ENCODE results near the gene ANKRD40CL. TPM values are rescaled to one million over a fixed set of nuclear protein-coding genes. Genes with fewer than 3 reads are reported as not detected.
"Not testable (repeated sequence)": the region's sequence is repeated elsewhere in the genome, so short reads cannot be mapped to it uniquely, and the experiment has no call there.

The ANKRD40CL gene
- total RNA-seq, 6 experiments from 2014 or later: 0.29 TPM; not detected in 5

DNA sequence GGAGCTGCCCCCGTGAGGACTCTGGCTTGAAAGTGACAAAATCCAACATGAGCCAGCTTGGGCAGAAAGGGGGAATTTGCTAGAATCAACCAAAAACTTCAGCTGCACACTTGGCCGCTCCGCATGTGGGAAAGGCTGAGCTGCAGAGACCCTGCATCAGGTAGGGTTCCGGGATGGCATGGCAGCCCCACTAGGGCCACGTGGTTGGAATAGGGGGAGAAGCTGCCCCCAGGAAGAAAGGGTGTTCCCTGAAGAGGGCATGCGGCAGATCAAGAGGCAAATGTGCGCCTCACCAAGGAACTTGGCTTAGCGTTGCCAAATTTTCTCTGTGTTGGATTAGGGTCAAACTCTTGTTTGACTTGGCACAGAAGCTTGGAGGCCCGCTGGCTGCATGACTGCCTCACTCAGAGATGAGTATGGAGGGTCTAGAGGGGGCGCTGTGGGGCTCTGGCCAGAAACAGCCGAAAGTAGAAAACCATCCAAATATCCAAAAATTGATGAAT lies 38.9 kb upstream of the ANKRD40CL start:
- H3K9me3 ChIP-seq: no peaks in the 10 kb centered on the region
- peaks cover 0 to 73% (median 35%) of the 10 kb centered on the region in 4 donors for H3K4me1 ChIP-seq
- 41% methylated on average over 8 of the region's 11 CpGs for WGBS (ENCODE audit: insufficient coverage, low coverage, low lambda C conversion rate, missing lambda C conversion rate)
- H3K4me3 ChIP-seq: no peak overlapping the region
- ATAC-seq: peak; percentile 64 to 73 (median 67)
- peak overlapping the region in 2 of 3 donors; percentile 93 to 94 for H3K27ac ChIP-seq
- TF ChIP-seq POLR2A (IDR thresholded peaks at IDR 0.05): no peak
- TF ChIP-seq, protein P1, sequence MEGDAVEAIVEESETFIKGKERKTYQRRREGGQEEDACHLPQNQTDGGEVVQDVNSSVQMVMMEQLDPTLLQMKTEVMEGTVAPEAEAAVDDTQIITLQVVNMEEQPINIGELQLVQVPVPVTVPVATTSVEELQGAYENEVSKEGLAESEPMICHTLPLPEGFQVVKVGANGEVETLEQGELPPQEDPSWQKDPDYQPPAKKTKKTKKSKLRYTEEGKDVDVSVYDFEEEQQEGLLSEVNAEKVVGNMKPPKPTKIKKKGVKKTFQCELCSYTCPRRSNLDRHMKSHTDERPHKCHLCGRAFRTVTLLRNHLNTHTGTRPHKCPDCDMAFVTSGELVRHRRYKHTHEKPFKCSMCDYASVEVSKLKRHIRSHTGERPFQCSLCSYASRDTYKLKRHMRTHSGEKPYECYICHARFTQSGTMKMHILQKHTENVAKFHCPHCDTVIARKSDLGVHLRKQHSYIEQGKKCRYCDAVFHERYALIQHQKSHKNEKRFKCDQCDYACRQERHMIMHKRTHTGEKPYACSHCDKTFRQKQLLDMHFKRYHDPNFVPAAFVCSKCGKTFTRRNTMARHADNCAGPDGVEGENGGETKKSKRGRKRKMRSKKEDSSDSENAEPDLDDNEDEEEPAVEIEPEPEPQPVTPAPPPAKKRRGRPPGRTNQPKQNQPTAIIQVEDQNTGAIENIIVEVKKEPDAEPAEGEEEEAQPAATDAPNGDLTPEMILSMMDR (IDR thresholded peaks at IDR 0.05): peak; percentile 19 to 52 (median 41)
- intact Hi-C loops (cut with DNase I): no loop called here
- no peaks in the 10 kb centered on the region for H3K27me3 ChIP-seq
- H3K36me3 ChIP-seq: no peaks in the 10 kb centered on the region
- DNase-seq: peak; percentile 50 to 91 (median 69)

DNA sequence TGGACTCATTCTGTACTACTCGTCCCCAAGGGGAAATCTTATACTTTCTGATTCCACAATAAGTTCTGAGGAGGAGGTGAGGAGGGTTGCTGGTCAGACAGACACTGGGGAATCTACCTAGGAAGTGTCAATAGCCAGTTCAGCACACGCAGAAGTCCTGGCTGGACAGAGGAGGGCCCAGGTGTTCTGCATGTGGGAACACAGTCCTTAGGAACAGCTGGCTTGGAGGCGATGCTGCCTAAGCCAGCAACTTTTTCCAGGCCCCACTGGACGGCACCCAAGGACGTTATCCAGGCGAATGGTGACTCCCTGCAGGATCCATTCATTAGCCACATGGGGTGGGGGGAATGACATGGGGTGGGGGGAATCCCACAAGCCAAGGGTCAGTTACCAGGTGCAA lies 38.2 kb upstream of the ANKRD40CL start:
- WGBS (ENCODE audit: insufficient coverage, low coverage, low lambda C conversion rate, missing lambda C conversion rate): 28% methylated on average over 3 of the region's 6 CpGs

GRCh38 chr17:50804749-50805475 lies 37.6 kb upstream of the ANKRD40CL start:
- intact Hi-C loops (cut with DNase I); H3K4me3 ChIP-seq; H3K36me3 ChIP-seq; H3K9me3 ChIP-seq; ATAC-seq; H3K27me3 ChIP-seq: not testable (repeated sequence)
- peak in 1 of 3 donors; percentile 41 for DNase-seq
- H3K4me1 ChIP-seq: peaks cover 0 to 73% (median 35%) of the 10 kb centered on the region in 4 donors
- WGBS (ENCODE audit: insufficient coverage, low coverage, low lambda C conversion rate, missing lambda C conversion rate): 77% methylated on average over 11 of the region's 13 CpGs
- peak overlapping the region in 2 of 3 donors; percentile 44 to 93 for H3K27ac ChIP-seq

More for the DNA sequence above, 38.2 kb upstream of the ANKRD40CL start:
- peaks cover 0 to 73% (median 35%) of the 10 kb centered on the region in 4 donors for H3K4me1 ChIP-seq
- H3K27me3 ChIP-seq: no peaks in the 10 kb centered on the region
- intact Hi-C loops (cut with DNase I): no loop called here
- H3K27ac ChIP-seq: peak overlapping the region in 2 of 3 donors; percentile 93 to 94
- H3K36me3 ChIP-seq: no peaks in the 10 kb centered on the region
- ATAC-seq (peak; percentile 7 to 49 (median 36)), DNase-seq (peak in 2 of 3 donors; percentile 81 to 88)
- no peak overlapping the region for H3K4me3 ChIP-seq
- TF ChIP-seq, protein P1 (IDR thresholded peaks at IDR 0.05): no peak
- no peak for TF ChIP-seq POLR2A (IDR thresholded peaks at IDR 0.05)
- H3K9me3 ChIP-seq: no peaks in the 10 kb centered on the region

GRCh38 chr17:50803676-50804075 lies 36.4 kb upstream of the ANKRD40CL start:
- intact Hi-C loops (cut with DNase I): no loop called here
- 67% methylated on average over 6 of the region's 6 CpGs for WGBS (ENCODE audit: insufficient coverage, low coverage, low lambda C conversion rate, missing lambda C conversion rate)
- H3K27ac ChIP-seq: peak overlapping the region in 2 of 3 donors; percentile 66 to 93
- H3K9me3 ChIP-seq: no peaks in the 10 kb centered on the region
- H3K27me3 ChIP-seq: no peaks in the 10 kb centered on the region
- no peak overlapping the region for H3K4me3 ChIP-seq
- DNase-seq: no peak
- TF ChIP-seq POLR2A (IDR thresholded peaks at IDR 0.05): no peak
- TF ChIP-seq, protein P1 (IDR thresholded peaks at IDR 0.05): no peak
- no peaks in the 10 kb centered on the region for H3K36me3 ChIP-seq
- no peak for ATAC-seq
- peaks cover 0 to 64% (median 31%) of the 10 kb centered on the region in 4 donors for H3K4me1 ChIP-seq
